ENCODE data around the gene CACNG1.
"Not testable (repeated sequence)": the region's sequence is repeated elsewhere in the genome, so short reads cannot be mapped to it uniquely, and the experiment has no call there.

The CACNG1 gene

DNA sequence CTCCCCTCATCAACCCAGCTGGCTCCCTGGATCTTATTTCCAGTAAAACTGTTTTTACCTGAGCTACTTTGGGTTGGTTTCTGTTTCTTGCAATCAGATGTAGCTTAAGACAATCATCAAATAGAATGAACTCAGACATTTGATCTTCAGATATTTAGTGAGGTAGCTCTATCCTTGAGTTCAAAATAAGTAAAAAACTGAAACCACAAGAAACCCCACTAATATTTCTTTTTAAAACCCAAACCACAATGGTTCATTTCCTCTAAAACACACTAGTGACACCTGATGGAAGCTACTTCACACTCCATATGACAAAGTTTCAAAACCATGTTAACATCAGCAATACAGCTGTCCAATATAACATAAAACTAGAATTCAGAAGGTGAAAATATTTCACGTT, 37.8 kb downstream of the CACNG1 start:
- ATAC-seq, result peak; percentile 83 to 86

DNA sequence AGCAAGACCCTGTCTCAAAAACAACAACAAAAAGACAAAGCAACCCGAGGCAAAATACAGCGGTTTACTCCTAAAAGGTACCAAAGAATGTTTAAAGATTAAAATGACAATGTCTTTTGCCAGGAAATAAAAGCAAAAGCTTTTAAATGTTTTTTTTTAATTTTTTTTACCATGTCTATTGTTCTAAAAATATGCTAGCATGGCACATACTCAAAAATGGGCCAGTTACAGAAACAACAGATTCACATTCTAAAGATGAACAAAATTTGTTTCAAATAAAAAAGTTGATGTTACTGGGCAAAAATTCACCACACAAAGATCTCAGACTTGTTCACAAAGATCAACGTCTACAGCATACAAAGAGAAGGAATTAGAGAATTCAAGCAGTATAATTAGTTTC, 41.1 kb downstream of the CACNG1 start:
- ATAC-seq, result no peak

DNA sequence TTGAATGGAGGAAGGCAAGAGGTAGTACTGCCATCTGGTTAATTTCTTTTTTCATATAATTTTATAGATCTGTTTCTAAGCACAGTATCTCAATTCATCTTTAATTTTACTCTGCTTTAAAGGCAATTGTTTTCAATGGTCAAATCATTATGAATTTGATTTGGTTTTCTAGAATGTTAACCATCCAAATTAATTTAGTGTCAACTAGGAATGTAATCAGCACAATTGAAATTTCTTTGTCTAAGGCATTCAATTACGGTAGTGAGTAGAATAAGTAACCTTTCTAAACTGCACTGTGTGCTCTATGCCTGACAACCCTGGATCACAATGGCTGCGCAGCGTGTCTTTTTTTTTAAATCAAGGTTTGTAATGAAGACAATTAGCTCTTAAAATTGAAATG, 44.3 kb downstream of the CACNG1 start:
- ATAC-seq, result no peak

DNA sequence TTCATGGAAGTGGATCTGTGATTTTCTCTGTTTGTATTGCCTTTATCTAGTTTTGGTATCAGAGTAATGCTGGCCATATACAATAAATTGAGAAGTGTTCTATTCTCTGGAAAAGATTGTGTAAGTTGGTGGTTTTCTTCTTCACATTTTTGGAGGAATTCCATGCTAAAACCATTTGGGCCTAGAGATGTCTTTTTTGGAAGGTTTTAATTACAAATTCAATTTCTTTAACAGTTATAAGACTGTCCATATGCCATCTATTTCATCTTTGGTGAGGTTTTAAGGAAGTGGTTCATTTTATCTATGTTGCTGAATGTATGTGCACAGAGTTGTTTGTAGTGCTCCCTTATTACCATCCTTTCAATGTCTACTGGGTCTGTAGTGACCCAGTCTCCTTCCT, 46.0 kb downstream of the CACNG1 start:
- ATAC-seq, result no peak

DNA sequence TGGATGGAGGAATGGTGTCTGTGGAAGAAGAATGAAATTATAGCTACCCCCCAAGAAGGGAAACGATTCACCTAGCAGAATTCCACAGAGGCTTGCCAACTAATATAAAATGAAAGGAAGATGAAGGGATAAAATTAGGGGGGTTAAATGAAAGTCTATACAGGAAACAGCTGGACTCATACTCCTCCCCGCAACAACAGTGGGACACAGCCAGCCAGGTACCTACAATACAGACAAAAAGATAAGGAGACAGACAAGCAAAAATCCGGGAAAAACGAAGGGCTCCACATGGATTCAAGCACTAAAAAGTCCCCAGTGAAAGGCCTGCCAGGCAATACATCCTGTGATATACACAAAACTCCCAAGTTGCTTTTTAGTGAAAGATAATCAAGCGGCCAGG, 47.9 kb downstream of the CACNG1 start:
- ATAC-seq, result no peak

DNA sequence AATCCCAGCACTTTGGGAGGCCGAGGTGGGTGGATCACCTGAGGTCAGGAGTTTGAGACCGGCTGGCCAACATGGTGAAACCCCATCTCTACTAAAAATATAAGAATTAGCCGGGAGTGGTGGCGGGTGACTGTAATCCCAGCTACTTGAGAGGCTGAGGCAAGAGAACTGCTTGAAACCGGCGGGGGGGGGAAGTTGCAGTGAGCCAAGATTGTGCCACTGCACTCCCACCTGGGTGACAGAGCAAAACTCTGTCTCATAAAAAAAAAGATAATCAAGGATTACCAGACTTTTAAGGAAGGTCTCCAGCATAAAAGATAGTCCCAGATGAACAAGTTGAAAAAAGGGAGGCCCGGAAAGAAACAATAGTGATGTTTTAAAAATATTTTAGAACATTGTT, 48.4 kb downstream of the CACNG1 start:
- not testable (repeated sequence) for ATAC-seq

DNA sequence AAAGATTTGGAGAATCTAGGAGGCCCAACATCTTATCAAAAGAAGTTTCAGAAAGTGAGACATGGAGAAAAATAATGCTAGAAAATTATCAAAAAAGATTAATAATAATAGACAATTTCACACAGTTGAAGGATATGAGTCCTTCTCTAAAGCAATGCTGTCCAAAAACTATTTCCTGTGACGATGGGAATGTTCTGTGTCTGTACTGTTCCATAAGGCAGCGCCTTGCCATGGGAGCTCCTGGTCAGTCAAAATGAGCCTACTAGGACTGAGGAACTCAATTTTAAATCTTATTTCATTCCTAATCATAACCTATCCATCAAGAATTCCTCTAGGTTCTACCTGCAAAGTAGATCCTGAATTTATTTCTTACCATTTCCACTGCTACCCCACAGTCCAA, 49.0 kb downstream of the CACNG1 start:
- ATAC-seq, result no peak

DNA sequence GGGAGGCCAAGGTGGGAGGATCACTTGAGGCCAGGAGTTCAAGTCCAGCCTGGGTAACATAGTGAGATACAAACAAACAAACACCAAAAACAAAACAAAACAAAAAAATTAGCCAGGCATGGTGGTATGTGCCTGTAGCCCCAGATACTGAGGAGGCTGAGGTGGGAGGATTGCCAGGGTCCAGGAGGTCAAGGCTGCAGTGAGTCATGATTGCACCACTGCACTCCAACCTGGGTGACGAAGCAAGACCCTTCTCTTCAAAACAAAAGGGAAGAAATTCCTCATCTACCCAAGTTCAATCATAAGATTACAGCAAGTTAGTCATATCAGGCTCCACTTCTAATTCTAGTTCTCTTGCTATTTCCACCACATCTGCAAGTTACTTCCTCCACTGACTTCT, 50.9 kb downstream of the CACNG1 start:
- not testable (repeated sequence) for ATAC-seq

DNA sequence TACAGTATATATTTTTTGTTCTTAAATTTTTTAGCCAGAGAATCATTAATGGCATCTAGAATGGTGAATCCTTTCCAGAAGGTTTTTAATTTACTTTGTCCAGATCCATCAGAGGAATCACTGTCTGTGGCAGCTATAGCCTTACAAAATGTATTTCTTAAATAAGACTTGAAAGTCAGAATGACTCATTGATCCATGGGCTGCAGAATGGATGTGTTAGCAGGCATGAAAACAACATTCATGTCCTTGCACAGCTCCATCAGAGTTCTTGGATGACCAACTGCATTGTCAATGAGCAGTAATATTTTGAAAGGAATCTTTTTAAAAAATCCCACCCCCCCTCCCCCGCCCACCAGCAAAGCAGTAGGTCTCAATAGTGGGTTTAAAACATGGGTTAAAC, 51.4 kb downstream of the CACNG1 start:
- ATAC-seq, result no peak

DNA sequence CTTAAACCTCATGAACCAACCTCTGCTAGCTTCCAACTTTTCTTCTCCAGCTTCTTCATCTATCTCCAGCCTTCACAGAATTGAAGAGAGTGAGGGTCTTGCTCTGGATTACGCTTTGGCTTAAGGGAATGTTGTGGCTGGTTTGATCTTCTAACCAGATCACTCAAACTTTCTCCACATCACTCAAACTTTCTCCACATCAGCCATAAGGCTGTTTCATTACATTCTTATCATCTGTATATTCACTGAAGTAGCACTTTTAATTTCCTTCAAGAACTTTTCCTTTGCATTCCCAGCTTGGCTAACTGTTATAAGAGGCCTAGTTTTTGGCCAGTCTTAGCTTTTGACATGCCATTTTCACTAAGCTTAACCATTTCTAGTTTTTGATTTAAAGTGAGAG, 52.3 kb downstream of the CACNG1 start:
- no peak for ATAC-seq

DNA sequence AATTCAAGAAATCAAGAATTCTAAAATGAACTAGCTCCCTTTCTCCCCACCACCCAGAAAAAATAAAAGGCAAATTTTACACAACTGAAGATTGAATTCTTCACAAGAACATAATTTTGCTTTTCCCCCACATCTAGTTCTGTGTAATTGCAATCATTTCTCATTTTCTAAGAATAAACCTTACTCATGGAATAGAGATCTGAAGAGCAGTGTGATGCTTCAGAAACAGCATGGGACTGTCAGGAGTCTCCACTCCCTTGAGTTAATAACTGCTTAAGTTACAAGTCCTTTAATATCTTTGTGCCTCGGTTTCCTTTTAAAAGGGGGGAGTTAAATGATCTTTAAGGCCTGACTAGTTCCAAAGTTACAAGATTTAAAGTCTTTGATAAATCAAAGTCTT, 53.7 kb downstream of the CACNG1 start:
- ATAC-seq, result no peak

DNA sequence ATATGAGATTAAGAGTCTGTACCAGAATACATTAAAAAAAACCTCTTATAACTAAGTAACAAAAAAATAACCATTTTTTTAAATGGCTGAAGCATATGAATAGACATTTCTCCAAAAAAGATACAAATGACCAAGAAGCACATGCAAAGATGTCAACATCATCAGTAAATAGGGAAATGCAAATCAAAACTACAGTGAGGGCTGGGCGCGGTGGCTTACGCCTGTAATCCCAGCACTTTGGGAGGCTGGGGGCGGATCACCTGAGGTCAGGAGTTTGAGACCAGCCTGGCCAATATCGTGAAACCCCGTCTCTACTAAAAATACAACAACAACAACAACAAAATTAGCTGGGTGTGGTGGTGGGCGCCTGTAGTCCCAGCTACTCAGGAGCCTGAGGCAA, 60.3 kb downstream of the CACNG1 start:
- ATAC-seq, result not testable (repeated sequence)

DNA sequence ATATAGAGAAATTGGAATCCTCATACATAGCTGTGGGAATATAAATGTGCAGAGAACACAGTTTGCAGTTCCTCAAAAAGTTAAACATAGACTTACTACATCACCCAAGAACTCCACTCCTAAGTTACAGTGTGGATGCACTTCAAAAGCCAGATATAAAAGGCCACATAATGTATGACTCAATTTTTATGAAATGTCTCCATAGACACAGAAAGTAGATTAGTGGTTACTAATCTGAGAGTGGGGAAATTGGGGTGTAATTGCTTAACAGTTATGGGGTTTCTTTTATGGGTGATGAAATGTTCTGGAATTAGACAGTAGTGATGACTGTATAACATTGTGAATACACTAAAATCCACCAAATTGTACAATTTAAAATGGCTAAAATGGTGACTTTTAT, 60.9 kb downstream of the CACNG1 start:
- ATAC-seq, result peak in 1 of 2 donors; percentile 49

Data from activated CD4-positive, CD25-positive, alpha-beta regulatory T cell treated with anti-CD3 and anti-CD28 coated beads, Interleukin-2, amount 50 U/mL, for 24 hours (primary cell).